DND-41 (cell line): ENCODE measurements around the gene KCNH3.

Experiments
- ATAC-seq: fragments of 200-7000 bp; cut with Tn5 transposase; 3 replicates; pipeline ENCODE4 v1.9.1; 2021; ENCODE audit warnings: low read depth; ENCODE audit not compliant: insufficient read depth
- DNase-seq: peaks from one replicate; pipeline ENCODE4 v3.0.0-alpha.2; 2020
- H2AFZ ChIP-seq: 2 replicates; pipeline ENCODE4 v1.6.0; 2012; ENCODE audit warnings: low read depth, low read length
- H3K27ac ChIP-seq: 2 replicates; pipeline ENCODE4 v1.5.1; 2012; ENCODE audit warnings: low read length, inconsistent platforms
- H3K27me3 ChIP-seq: fragments of 200-600 bp; sonication (generic); 2 replicates; pipeline ENCODE4 v1.6.0; 2012; ENCODE audit warnings: low read length, mild to moderate bottlenecking, inconsistent platforms; ENCODE audit not compliant: insufficient read depth, poor library complexity
- H3K36me3 ChIP-seq: 2 replicates; pipeline ENCODE4 v1.5.1; 2012; ENCODE audit warnings: low read length, inconsistent platforms; ENCODE audit not compliant: insufficient read depth
- H3K4me1 ChIP-seq: 2 replicates; pipeline ENCODE4 v1.5.1; 2012; ENCODE audit warnings: mild to moderate bottlenecking, low read length; ENCODE audit not compliant: insufficient read depth
- H3K4me2 ChIP-seq: 2 replicates; pipeline ENCODE4 v1.6.0; 2012; ENCODE audit warnings: mild to moderate bottlenecking, moderate library complexity, low read length, inconsistent platforms; ENCODE audit not compliant: insufficient read depth
- H3K4me3 ChIP-seq, 2 experiments: fragments of 200-600 bp in 1 of 2; shearing (Covaris generic) in 1 of 2; 2 replicates each; pipeline ENCODE4 v1.5.1; 2012 to 2016; ENCODE audit warnings: inconsistent platforms in 2 of 2, low read length in 2 of 2, mild to moderate bottlenecking in 2 of 2, low read depth in 1 of 2, moderate library complexity in 1 of 2
- H3K79me2 ChIP-seq: 2 replicates; pipeline ENCODE4 v1.6.0; 2012; ENCODE audit warnings: low read length, inconsistent platforms; ENCODE audit not compliant: insufficient read depth
- H3K9ac ChIP-seq: 2 replicates; pipeline ENCODE4 v1.6.0; 2012; ENCODE audit warnings: low read depth, mild to moderate bottlenecking, inconsistent platforms, low read length, moderate library complexity
- H3K9me3 ChIP-seq: 2 replicates; pipeline ENCODE4 v1.5.1; 2012; ENCODE audit warnings: low read length, moderate library complexity, mild to moderate bottlenecking, inconsistent platforms; ENCODE audit not compliant: insufficient read depth, severe bottlenecking
- H4K20me1 ChIP-seq: 2 replicates; pipeline ENCODE4 v1.6.0; 2012; ENCODE audit warnings: low read length; ENCODE audit not compliant: insufficient read depth
- EZH2 ChIP-seq: IDR thresholded peaks from 3 replicates; pipeline ENCODE4 v1.6.1; 2012; ENCODE audit warnings: borderline replicate concordance, low read depth, mild to moderate bottlenecking, moderate library complexity, low read length, inconsistent platforms; ENCODE audit not compliant: severe bottlenecking
- TF ChIP-seq, protein P1 (sequence below): IDR thresholded peaks from 2 replicates; pipeline ENCODE4 v1.5.1; 2012; ENCODE audit warnings: borderline replicate concordance, low read length, moderate library complexity, mild to moderate bottlenecking; ENCODE audit not compliant: poor library complexity, severe bottlenecking; ENCODE audit errors: extremely low read depth

The KCNH3 gene

DNA sequence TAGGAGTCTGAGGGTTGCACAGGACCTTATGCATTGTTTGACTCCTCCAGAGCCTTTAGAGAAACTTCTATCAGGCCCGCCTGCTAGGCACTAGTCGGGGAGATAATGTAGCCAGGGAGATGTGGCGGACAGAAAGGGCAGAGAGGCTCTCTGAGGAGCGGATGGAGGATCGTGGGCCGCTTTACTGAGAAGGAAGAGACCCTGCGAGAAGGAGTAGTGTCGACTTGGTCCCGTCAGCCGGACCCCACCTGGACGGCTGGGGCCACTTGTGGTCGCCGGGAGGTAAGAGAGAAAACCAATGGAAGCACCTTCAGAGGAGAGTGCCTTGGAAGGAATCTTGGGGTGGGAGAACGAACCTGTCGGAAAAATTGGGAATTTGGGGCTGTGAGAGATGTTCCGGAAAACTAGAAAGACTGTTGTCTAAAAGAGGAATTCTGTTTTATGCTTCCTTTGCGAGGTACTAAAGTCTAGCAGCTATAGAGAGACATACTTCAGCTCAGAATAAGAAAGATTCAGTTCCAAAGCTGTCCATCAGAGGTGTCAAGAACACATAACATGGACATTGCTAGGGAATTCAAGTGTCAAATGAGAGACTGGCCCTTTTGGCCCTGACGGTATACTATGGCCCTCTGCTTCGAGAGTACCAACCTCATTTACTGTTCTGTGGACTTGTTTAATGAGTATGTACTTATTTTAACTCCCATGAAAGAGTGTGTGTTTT is 29.8 kb downstream of the KCNH3 start:
- no peak for DNase-seq

DNA sequence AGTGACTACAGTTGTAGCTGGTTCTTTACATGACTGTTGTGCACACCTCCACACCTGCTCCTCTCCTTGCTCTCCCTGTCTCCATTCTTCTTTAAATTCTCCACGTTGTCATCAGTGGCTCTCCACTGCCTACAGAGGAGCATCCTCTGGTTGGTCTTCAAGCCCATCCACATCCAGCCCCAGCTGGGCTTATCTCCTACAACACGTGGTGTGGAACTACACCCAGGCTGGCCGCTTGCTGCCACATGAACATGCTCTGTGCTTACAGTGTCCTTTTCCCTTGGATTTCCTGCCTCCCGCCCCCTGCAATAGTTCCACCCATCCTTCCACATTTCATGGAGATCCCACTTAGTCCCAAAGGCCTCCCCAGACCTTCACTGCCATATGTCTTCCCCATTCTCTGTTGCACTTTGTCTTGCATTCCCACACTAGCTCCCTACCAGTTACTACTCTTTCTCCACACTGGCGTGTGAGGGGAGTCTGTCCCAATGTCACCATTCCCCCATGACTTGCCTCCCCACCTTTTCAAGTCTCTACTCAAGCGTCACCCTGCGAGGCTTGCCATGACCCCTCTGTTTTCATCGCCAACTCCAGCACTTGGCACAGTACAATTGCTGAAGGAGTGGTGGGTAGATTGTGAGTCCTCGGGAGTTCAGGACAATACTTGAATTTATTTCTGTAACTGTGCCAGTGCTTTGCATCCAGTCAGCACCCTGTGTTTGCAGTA is 38.9 kb downstream of the KCNH3 start:
- peaks cover 11% of the 10 kb centered on the region; the same call in 1 of the 2 replicates for H3K36me3 ChIP-seq

More for the DNA sequence above, 29.8 kb downstream of the KCNH3 start:
- H3K27ac ChIP-seq = peak overlapping the region; percentile 97
- no peaks in the 10 kb centered on the region for H3K9me3 ChIP-seq
- peaks cover 49% of the 10 kb centered on the region for H3K4me1 ChIP-seq
- ATAC-seq = peak; percentile 35
- TF ChIP-seq EZH2 = no peak
- TF ChIP-seq, protein P1, sequence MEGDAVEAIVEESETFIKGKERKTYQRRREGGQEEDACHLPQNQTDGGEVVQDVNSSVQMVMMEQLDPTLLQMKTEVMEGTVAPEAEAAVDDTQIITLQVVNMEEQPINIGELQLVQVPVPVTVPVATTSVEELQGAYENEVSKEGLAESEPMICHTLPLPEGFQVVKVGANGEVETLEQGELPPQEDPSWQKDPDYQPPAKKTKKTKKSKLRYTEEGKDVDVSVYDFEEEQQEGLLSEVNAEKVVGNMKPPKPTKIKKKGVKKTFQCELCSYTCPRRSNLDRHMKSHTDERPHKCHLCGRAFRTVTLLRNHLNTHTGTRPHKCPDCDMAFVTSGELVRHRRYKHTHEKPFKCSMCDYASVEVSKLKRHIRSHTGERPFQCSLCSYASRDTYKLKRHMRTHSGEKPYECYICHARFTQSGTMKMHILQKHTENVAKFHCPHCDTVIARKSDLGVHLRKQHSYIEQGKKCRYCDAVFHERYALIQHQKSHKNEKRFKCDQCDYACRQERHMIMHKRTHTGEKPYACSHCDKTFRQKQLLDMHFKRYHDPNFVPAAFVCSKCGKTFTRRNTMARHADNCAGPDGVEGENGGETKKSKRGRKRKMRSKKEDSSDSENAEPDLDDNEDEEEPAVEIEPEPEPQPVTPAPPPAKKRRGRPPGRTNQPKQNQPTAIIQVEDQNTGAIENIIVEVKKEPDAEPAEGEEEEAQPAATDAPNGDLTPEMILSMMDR = no peak
- H3K4me3 ChIP-seq = peak overlapping the region; percentile 71 to 99
- H3K9ac ChIP-seq = peak overlapping the region; percentile 91
- H3K36me3 ChIP-seq = peaks cover 36% of the 10 kb centered on the region
- peaks cover 62% of the 10 kb centered on the region for H3K79me2 ChIP-seq
- H4K20me1 ChIP-seq = peaks cover 15% of the 10 kb centered on the region
- peak overlapping the region; percentile 100 for H2AFZ ChIP-seq
- H3K27me3 ChIP-seq = no peaks in the 10 kb centered on the region
- peak overlapping the region; percentile 90 for H3K4me2 ChIP-seq

DNA sequence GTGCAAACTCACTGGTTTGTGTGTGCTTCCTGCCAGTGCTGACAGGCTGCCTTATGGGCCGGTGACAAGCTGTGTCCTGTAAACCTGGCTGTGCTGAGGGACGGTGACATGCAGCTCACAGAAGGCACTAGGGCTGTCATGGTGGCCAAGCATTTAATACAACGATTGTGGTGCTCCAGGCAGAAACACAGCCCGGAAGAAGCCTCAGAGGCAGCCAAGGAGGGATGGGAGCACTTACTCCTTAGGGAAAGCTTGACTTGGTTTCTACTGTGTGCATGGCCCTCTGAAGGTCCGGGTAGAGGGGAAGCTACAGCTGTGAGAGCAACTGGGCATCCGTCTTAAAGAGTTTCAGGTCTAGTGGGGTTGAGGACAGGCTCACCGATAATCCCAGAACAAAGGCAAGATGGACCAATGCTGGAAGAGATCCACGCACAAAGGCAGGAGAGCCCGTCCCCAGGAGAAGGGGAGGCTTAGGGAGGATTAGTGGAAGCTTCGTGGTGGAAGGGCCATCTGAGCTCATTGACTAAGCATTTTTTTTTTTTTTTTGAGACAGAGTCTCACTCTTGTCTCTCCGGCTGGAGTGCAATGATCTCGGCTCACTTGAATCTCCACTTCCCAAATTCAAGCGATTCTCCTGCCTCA is 39.8 kb downstream of the KCNH3 start:
- DNase-seq = no peak
- no peak overlapping the region for H3K9ac ChIP-seq
- H3K4me1 ChIP-seq = no peaks in the 10 kb centered on the region
- no peak for ATAC-seq
- no peak for TF ChIP-seq EZH2
- TF ChIP-seq, protein P1 = no peak
- H3K4me3 ChIP-seq = no peak overlapping the region
- H3K36me3 ChIP-seq = peaks cover 9% of the 10 kb centered on the region; the same call in 1 of the 2 replicates
- no peaks in the 10 kb centered on the region; the same call in 1 of the 2 replicates for H3K79me2 ChIP-seq
- H3K4me2 ChIP-seq = no peak overlapping the region
- no peaks in the 10 kb centered on the region for H3K9me3 ChIP-seq
- H3K27me3 ChIP-seq = no peaks in the 10 kb centered on the region
- no peak overlapping the region for H3K27ac ChIP-seq
- no peak overlapping the region for H2AFZ ChIP-seq
- peaks cover 14% of the 10 kb centered on the region for H4K20me1 ChIP-seq

More for the DNA sequence above, 38.9 kb downstream of the KCNH3 start:
- ATAC-seq (no peak), DNase-seq (no peak)
- H3K27ac ChIP-seq = no peak overlapping the region
- H3K4me1 ChIP-seq = no peaks in the 10 kb centered on the region
- no peak overlapping the region for H3K4me3 ChIP-seq
- H2AFZ ChIP-seq = no peak overlapping the region
- H3K79me2 ChIP-seq = no peaks in the 10 kb centered on the region; the same call in 1 of the 2 replicates
- peaks cover 11% of the 10 kb centered on the region for H4K20me1 ChIP-seq
- no peak for TF ChIP-seq EZH2
- TF ChIP-seq, protein P1 = no peak
- no peaks in the 10 kb centered on the region for H3K27me3 ChIP-seq
- H3K9me3 ChIP-seq = no peaks in the 10 kb centered on the region
- H3K4me2 ChIP-seq = no peak overlapping the region
- no peak overlapping the region for H3K9ac ChIP-seq
